Ishikawa (cell line): ENCODE data around the gene GC.

Experiments
- EP300 ChIP-seq: IDR thresholded peaks from 2 replicates; pipeline ENCODE4 v1.6.1; 2012; ENCODE audit warnings: borderline replicate concordance
- NFIC ChIP-seq: IDR thresholded peaks from 2 replicates; pipeline ENCODE4 v1.6.1; 2012
- TAF1 ChIP-seq: IDR thresholded peaks from 2 replicates; pipeline ENCODE4 v1.6.1; 2012; ENCODE audit warnings: low read depth, mild to moderate bottlenecking
- TCF12 ChIP-seq: IDR thresholded peaks from 2 replicates; pipeline ENCODE4 v1.6.1; 2012; ENCODE audit warnings: low read depth

DNA sequence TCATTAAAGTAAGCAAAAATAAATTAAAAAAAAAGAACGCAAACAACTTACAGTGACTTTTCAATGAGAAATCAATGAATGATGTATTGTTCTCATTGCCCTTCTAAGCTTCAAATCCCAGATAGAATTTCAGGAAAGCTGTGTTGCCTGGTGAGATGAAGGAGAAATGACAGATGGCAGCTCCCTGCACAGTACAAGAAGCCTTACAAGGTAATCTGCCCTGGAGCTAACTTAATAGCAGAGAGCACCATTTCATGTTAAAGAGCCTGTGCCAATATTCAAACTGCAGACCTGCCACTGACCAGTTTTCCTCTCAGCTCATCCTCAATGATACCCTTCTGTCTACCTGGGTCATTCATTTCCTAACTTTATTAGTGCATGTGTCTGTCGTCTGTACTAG, 54.0 kb downstream of the GC start:
- TF ChIP-seq NFIC: no peak
- no peak for TF ChIP-seq TAF1
- TF ChIP-seq EP300: no peak
- TF ChIP-seq TCF12: no peak
